ENCODE data around the gene SNX24.

- TF ChIP-seq CHD2 (IDR thresholded peaks at IDR 0.05; ENCODE audit: low read depth, low read length), result no peak
- no peak for TF ChIP-seq POLR2AphosphoS5 (IDR thresholded peaks at IDR 0.05; ENCODE audit: control insufficient read depth, insufficient read depth, low read depth, low read length)
- TF ChIP-seq CHD1 (IDR thresholded peaks at IDR 0.05; ENCODE audit: low read length), result no peak
- no peak for TF ChIP-seq PKNOX1 (IDR thresholded peaks at IDR 0.05)
- TF ChIP-seq ARNT (IDR thresholded peaks at IDR 0.05), result no peak
- TF ChIP-seq MYNN (IDR thresholded peaks at IDR 0.05), result no peak
- TF ChIP-seq MYNN (CRISPR knock-in tag; IDR thresholded peaks at IDR 0.05), result no peak
- TF ChIP-seq POLR2A (conservative IDR thresholded peaks at IDR 0.05), result no peak
- no peak for TF ChIP-seq SP1 (CRISPR knock-in tag; IDR thresholded peaks at IDR 0.05)
- TF ChIP-seq ZKSCAN1 (IDR thresholded peaks at IDR 0.05; ENCODE audit: low read depth, low read length), result no peak
- TF ChIP-seq MAX (CRISPR knock-in tag; IDR thresholded peaks at IDR 0.05), result no peak
Measured at GRCh38 chr5:123035918-123036390, 190.5 kb downstream of the SNX24 start.
